ENCODE measurements around the gene C5orf24. TPM values are rescaled to one million over a fixed set of nuclear protein-coding genes. Genes with fewer than 3 reads are reported as not detected.

The C5orf24 gene
- total RNA-seq: 46.1 TPM
- polyA plus RNA-seq (ENCODE audit: insufficient read depth, low read depth, low replicate concordance): 18.2 TPM
- long read RNA-seq, donor 1, full-length matches to known transcripts: 37 of 74 reads
- long read RNA-seq, donor 1, partial matches to known transcripts: 37 of 74 reads
- long read RNA-seq, donor 1, other reads (novel, unspliced or antisense): 0 of 74 reads
- long read RNA-seq, donor 2, full-length matches to known transcripts: 19 of 19 reads
- long read RNA-seq, donor 2, partial matches to known transcripts: 0 of 19 reads
- long read RNA-seq, donor 2, other reads (novel, unspliced or antisense): 0 of 19 reads
- long read RNA-seq, donor 3, full-length matches to known transcripts: 37 of 37 reads
- long read RNA-seq, donor 3, partial matches to known transcripts: 0 of 37 reads
- long read RNA-seq, donor 3, other reads (novel, unspliced or antisense): 0 of 37 reads
- long read RNA-seq, donor 4, full-length matches to known transcripts: 25 of 25 reads
- long read RNA-seq, donor 4, partial matches to known transcripts: 0 of 25 reads
- long read RNA-seq, donor 4, other reads (novel, unspliced or antisense): 0 of 25 reads
- long read RNA-seq, donor 5, full-length matches to known transcripts: 3 of 3 reads
- long read RNA-seq, donor 5, partial matches to known transcripts: 0 of 3 reads
- long read RNA-seq, donor 5, other reads (novel, unspliced or antisense): 0 of 3 reads
- long read RNA-seq, donor 6, full-length matches to known transcripts: 13 of 13 reads
- long read RNA-seq, donor 6, partial matches to known transcripts: 0 of 13 reads
- long read RNA-seq, donor 6, other reads (novel, unspliced or antisense): 0 of 13 reads
- long read RNA-seq, donor 7, full-length matches to known transcripts: 26 of 33 reads
- long read RNA-seq, donor 7, partial matches to known transcripts: 4 of 33 reads
- long read RNA-seq, donor 7, other reads (novel, unspliced or antisense): 3 of 33 reads
- long read RNA-seq, donor 8, full-length matches to known transcripts: 27 of 27 reads
- long read RNA-seq, donor 8, partial matches to known transcripts: 0 of 27 reads
- long read RNA-seq, donor 8, other reads (novel, unspliced or antisense): 0 of 27 reads
- long read RNA-seq, donor 9, full-length matches to known transcripts: 20 of 20 reads
- long read RNA-seq, donor 9, partial matches to known transcripts: 0 of 20 reads
- long read RNA-seq, donor 9, other reads (novel, unspliced or antisense): 0 of 20 reads
- long read RNA-seq, donor 10, full-length matches to known transcripts: 31 of 31 reads
- long read RNA-seq, donor 10, partial matches to known transcripts: 0 of 31 reads
- long read RNA-seq, donor 10, other reads (novel, unspliced or antisense): 0 of 31 reads

- DNase-seq (peak; percentile 95 to 98 (median 97)), FAIRE-seq (no peak)
- H3K9me3 ChIP-seq (ENCODE audit: control insufficient read depth in 2 of 3, insufficient read depth in 1 of 3, low read length in 3 of 3): no peaks in the 10 kb centered on the region
- peak within 1 kb of the TSS; percentile 87 to 91 (median 89) for H3K4me3 ChIP-seq (ENCODE audit: low read length in 3 of 3)
- intact Hi-C loops (cut with DNase I): no loop called here
- no peaks in the 10 kb centered on the region for H3K36me3 ChIP-seq (ENCODE audit: control insufficient read depth in 2 of 3, insufficient read depth in 3 of 3, low read length in 3 of 3)
- no peaks in the 10 kb centered on the region for H3K27me3 ChIP-seq (ENCODE audit: control insufficient read depth, insufficient read depth, low read length)
- H3K9ac ChIP-seq (ENCODE audit: low read length in 3 of 3): peak within 1 kb of the TSS; percentile 87 to 93 (median 87)
- H3K27ac ChIP-seq (ENCODE audit: low read depth in 2 of 2, low read length in 2 of 2): peak within 1 kb of the TSS; percentile 91 to 94
- H3K4me1 ChIP-seq (ENCODE audit: control insufficient read depth in 2 of 3, insufficient read depth in 2 of 3, low read depth in 1 of 3, low read length in 3 of 3): peaks cover 0 to 5% (median 5%) of the 10 kb centered on the region in 3 donors
- TF ChIP-seq CTCF (IDR thresholded peaks at IDR 0.05; ENCODE audit: borderline replicate concordance, extremely low read depth, insufficient read depth): no peak
Measured at GRCh38 chr5:134845852-134846640, at the start of gene C5orf24. Gene C5orf24 (plus strand): TSS chr5:134845968. CDS start chr5:134854901, 8,933 bp downstream.

GRCh38 chr5:134798468-134798867 lies 47.3 kb upstream of the C5orf24 start:
- Histone ChIP-seq H3K9me3 (ENCODE audit: control insufficient read depth in 2 of 3, insufficient read depth in 1 of 3, low read length in 3 of 3) (no peaks in the 10 kb centered on the region), H3K27ac (ENCODE audit: low read depth in 2 of 2, low read length in 2 of 2) (no peak overlapping the region), H3K4me3 (ENCODE audit: low read length in 3 of 3) (no peak overlapping the region), H3K36me3 (ENCODE audit: control insufficient read depth in 2 of 3, insufficient read depth in 3 of 3, low read length in 3 of 3) (peaks cover 4 to 21% (median 19%) of the 10 kb centered on the region in 3 donors), H3K27me3 (ENCODE audit: control insufficient read depth, insufficient read depth, low read length) (no peaks in the 10 kb centered on the region), H3K4me1 (ENCODE audit: control insufficient read depth in 2 of 3, insufficient read depth in 2 of 3, low read depth in 1 of 3, low read length in 3 of 3) (no peaks in the 10 kb centered on the region), H3K9ac (ENCODE audit: low read length in 3 of 3) (no peak overlapping the region)
- FAIRE-seq: no peak
- TF ChIP-seq CTCF (IDR thresholded peaks at IDR 0.05; ENCODE audit: borderline replicate concordance, extremely low read depth, insufficient read depth): no peak
- DNase-seq: no peak
- intact Hi-C loops (cut with DNase I): no loop called here

GRCh38 chr5:134803821-134804220 lies 41.9 kb upstream of the C5orf24 start:
- Histone ChIP-seq H3K27ac (ENCODE audit: low read depth in 2 of 2, low read length in 2 of 2) (no peak overlapping the region), H3K9me3 (ENCODE audit: control insufficient read depth in 2 of 3, insufficient read depth in 1 of 3, low read length in 3 of 3) (no peaks in the 10 kb centered on the region), H3K9ac (ENCODE audit: low read length in 3 of 3) (no peak overlapping the region), H3K4me1 (ENCODE audit: control insufficient read depth in 2 of 3, insufficient read depth in 2 of 3, low read depth in 1 of 3, low read length in 3 of 3) (no peaks in the 10 kb centered on the region), H3K36me3 (ENCODE audit: control insufficient read depth in 2 of 3, insufficient read depth in 3 of 3, low read length in 3 of 3) (peaks cover 0 to 4% (median 0%) of the 10 kb centered on the region in 3 donors), H3K4me3 (ENCODE audit: low read length in 3 of 3) (no peak overlapping the region), H3K27me3 (ENCODE audit: control insufficient read depth, insufficient read depth, low read length) (no peaks in the 10 kb centered on the region)
- DNase-seq (no peak), FAIRE-seq (no peak)
- no peak for TF ChIP-seq CTCF (IDR thresholded peaks at IDR 0.05; ENCODE audit: borderline replicate concordance, extremely low read depth, insufficient read depth)
- intact Hi-C loops (cut with DNase I): no loop called here
